NB4 (cell line): ENCODE measurements around the gene ECT2L.

Experiments
- CTCF ChIP-seq: IDR thresholded peaks from one replicate; pipeline ENCODE4 v1.5.1; 2012; ENCODE audit warnings: low read depth, low read length
- MAX ChIP-seq: IDR thresholded peaks from 2 replicates; pipeline ENCODE4 v1.6.1; 2011; ENCODE audit warnings: low read depth, low read length
- MYC ChIP-seq: IDR thresholded peaks from 2 replicates; pipeline ENCODE4 v1.6.1; 2011; ENCODE audit warnings: low read depth, low read length
- POLR2A ChIP-seq: IDR thresholded peaks from 2 replicates; pipeline ENCODE4 v1.6.1; 2011; ENCODE audit warnings: mild to moderate bottlenecking; ENCODE audit not compliant: insufficient read length; ENCODE audit errors: extremely low read depth

- TF ChIP-seq MAX = no peak
- no peak for TF ChIP-seq CTCF
- no peak for TF ChIP-seq POLR2A
- no peak for TF ChIP-seq MYC
Measured at GRCh38 chr6:138776659-138777058, 19.2 kb upstream of the ECT2L start.
